Astrocyte (in vitro differentiated cells and primary cell): ENCODE data around the gene PBX1.

Source experiments
- EZH2 ChIP-seq: IDR thresholded peaks from 2 replicates; pipeline ENCODE4 v1.6.1; 2012; ENCODE audit warnings: mild to moderate bottlenecking, low read length, inconsistent platforms; ENCODE audit not compliant: insufficient read depth
- TF ChIP-seq, protein P1 (sequence below): IDR thresholded peaks from 2 replicates; pipeline ENCODE4 v1.5.1; 2011; ENCODE audit warnings: low read depth, mild to moderate bottlenecking, inconsistent platforms, low read length, moderate library complexity; ENCODE audit not compliant: insufficient read depth

GRCh38 chr1:164728719-164729118 lies 169.7 kb downstream of the PBX1 start:
- TF ChIP-seq, protein P1, sequence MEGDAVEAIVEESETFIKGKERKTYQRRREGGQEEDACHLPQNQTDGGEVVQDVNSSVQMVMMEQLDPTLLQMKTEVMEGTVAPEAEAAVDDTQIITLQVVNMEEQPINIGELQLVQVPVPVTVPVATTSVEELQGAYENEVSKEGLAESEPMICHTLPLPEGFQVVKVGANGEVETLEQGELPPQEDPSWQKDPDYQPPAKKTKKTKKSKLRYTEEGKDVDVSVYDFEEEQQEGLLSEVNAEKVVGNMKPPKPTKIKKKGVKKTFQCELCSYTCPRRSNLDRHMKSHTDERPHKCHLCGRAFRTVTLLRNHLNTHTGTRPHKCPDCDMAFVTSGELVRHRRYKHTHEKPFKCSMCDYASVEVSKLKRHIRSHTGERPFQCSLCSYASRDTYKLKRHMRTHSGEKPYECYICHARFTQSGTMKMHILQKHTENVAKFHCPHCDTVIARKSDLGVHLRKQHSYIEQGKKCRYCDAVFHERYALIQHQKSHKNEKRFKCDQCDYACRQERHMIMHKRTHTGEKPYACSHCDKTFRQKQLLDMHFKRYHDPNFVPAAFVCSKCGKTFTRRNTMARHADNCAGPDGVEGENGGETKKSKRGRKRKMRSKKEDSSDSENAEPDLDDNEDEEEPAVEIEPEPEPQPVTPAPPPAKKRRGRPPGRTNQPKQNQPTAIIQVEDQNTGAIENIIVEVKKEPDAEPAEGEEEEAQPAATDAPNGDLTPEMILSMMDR, result no peak
- TF ChIP-seq EZH2, result no peak
